Measurements from ENCODE around the gene BCAP31. TPM values are rescaled to one million over a fixed set of nuclear protein-coding genes. Genes with fewer than 3 reads are reported as not detected.
"Not testable (repeated sequence)": the region's sequence is repeated elsewhere in the genome, so short reads cannot be mapped to it uniquely, and the experiment has no call there.

BCAP31 gene
- total RNA-seq, 1 experiment from 2014 or later: 387 TPM

DNA sequence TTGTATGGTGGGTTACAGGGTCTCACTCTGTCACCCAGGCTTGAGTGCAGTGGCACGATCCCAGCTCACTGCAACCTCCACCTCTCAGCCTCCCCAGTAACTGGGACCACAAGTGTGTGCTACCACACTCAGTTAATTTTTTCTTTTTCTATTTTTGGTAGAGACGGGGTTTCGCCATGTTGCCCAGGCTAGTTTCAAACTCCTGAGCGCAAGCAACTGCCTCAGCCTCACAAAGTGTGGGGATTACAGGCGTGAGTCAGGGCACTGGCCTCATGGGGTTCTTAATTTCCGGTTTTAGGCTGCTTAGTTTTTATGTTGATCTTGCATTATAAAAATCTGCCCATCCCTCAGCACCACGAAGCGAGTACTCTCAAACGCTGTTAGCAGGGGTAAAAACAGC lies 6.7 kb downstream of the BCAP31 start:
- DNase-seq (ENCODE audit: low spot score): no peak

DNA sequence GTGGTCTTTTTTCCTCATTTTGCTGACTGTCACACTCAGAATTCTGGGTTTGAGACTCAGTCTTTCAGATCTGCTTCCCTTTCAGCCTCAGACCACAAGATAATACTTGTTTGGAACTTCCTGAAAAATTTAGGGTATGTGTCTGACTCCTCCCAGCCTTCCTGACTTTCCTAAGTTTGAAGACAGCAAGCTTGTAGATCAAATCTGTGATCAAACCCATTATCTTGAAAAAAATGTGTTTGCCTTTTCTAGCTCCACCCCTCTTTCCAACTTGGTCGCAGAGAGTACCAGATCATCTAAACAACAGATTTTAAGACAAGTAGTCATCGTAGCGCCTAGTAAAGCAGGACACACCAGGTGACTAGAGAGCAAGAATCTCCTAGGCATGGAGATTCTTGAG lies 9.9 kb downstream of the BCAP31 start:
- no peak for DNase-seq (ENCODE audit: low spot score)

DNA sequence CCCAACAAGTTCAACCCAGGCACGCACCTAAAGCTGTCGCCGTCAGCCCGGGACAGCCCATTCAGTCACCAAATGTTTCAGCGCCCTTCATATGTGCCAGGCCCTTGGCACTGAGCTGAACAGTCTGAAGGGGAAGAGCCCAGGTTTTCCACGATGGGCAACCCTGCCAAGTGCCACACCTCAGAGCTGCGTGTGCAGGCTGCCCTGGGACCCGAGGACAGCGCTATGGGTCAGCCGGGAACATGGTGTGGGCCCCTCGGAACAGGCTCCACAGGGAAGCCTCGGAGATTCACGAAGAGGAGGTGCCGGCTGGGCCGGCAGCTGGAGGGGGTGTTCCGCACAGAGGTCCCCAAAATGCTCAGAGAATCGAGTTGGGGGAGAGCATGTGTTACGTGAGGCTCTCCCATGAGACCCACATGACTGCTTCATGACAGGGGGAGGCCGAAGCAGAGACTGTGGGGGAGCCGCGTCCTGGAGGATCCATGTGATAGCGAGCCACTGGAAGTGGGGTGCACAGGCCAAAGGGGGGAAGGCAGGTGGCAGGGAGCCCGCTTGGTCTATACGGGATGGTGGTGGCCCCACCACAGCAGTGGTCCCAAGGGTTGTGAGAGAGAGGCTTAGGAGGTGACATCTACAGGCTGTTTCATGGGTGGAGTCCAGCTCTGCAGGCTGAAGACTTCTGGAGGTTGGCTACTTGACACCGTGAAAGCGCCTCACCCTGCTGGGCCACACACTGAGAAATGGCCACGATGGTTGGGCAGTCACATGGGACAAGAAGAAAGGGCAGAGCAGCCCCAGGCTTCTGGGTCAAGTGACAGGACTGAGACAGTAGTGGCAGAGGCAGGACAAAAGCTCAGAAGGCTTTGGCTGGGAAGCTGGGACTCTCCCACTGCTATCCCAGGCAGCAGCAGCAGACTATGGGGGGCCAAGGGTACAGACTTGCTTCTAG lies 14.2 kb downstream of the BCAP31 start:
- no peak for DNase-seq (ENCODE audit: low spot score)

DNA sequence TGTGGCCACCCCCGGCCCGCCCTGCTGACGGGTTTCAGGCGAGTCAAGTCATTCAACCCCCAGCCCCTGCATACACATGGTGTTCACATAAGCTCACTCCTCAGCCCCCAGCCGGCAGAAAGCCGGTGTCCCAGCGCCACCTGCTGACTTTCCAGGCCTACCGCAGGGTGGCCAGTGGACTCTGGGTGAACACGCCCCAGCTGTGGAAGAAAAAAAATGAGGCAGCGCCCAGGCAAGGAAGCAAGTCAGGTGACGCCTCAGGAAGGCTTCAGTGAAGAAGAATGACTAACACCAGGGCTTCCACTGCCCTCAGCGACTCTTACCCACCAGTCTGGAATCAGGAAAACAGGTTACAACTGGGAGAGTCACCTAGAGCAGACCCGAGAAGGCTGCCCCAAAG lies 15.8 kb downstream of the BCAP31 start:
- peak; percentile 96 for DNase-seq (ENCODE audit: low spot score)

DNA sequence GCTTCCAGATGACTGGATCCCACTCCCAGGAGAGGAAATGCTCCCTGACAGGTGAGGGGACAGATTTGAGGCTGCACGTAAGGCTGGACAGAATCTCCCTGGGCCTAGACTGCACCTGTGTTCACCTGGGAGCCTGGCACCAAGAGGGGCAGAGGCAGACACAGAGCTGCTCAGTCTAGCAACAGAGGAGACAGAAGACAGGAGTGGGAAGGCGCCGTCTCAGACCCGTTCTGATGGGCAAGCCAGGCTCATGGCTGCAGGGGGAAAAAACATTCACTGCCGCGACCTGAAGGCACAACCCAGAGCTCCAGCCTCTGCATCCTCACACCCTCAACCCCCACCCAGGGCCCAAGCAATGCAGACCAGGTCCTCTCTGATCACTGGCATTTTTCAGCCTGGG lies 16.8 kb downstream of the BCAP31 start:
- DNase-seq (ENCODE audit: low spot score): no peak

DNA sequence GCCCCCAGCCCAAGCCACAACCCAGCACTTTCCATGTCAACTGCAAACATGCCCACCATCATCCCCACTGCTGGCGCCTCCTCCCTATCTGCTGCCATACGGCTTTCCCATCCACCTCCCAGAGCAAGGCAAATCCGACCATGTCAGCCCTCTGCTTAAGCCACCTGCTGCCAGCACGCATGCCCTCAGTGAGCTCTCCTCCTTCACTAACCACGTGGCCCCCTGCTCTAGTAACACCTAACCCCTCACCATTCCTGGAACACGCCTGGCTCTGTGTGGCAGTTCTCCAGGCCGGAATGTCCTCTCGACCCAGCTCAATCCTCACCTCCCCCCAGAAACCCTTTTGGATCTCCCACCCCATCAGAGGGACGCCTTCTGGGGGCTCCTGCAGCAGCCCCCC lies 17.4 kb downstream of the BCAP31 start:
- DNase-seq (ENCODE audit: low spot score): no peak

DNA sequence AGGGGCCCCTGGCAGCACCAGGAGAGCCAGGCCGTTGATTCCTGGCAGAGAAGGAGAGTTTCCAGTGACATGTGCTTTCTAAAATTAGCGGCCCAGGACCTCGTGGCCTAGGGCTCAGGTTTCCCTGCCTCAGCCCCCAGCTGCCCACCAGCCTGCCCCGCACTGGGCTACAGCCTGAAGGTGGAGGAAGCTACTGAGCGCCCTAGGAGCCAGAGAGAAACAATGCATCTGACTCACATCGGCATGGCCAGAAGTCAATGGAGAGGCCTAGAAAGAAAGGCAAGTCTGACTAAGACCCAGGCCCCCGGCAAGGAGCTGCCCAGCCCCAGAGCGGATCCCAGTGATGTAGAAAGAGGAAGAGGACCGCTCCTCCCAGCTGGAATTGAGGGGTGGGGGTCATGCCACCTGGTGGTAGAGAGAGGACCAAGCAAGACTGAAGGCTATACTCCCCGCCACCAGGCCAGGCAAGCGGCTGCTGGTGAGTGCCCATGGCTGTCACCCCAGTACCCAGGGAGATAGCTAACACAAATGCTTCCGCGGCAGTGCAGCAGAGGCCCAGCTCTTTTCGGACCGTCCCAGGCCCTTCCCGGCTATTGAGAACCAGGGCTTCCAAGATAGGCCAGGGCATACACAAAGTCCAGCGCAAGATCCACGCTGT lies 18.7 kb downstream of the BCAP31 start:
- not testable (repeated sequence) for DNase-seq (ENCODE audit: low spot score)

DNA sequence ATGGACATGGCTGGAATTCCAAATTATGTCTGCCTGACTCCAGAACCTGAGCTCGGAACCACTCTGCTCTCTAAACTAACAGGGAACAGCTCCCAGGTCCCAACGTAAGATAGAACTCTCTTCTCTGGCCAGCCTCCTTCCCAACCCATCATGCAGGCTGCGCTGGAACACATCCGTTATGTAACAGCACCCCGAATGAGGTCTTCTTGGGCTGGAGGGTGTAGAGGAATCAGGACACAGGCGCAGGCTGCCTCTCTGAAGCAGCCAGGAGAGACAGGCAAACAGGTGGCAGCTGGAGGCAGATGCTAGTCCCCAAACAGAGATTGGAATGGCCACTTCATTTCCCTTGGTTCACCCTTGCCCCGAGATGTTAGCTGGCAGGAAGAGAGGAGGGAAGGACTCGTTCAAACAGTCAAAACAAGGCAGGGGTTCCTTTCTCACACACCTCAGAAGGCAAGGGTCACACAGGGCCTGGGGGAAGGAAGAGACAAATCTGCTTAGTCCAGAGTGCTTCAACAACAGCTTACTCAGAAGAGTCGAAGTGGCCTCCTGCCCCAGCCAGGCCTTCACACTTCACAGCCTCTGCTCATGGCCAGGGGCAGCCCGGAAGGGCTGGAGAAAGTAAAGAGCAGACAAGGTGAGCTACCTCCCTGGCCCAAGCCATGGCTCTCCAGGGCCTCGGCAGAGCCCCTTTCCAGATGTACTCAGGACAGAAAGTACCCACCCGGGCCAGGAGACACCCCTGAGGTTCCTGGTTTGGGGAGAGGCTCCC lies 19.4 kb downstream of the BCAP31 start:
- DNase-seq (ENCODE audit: low spot score): not testable (repeated sequence)

DNA sequence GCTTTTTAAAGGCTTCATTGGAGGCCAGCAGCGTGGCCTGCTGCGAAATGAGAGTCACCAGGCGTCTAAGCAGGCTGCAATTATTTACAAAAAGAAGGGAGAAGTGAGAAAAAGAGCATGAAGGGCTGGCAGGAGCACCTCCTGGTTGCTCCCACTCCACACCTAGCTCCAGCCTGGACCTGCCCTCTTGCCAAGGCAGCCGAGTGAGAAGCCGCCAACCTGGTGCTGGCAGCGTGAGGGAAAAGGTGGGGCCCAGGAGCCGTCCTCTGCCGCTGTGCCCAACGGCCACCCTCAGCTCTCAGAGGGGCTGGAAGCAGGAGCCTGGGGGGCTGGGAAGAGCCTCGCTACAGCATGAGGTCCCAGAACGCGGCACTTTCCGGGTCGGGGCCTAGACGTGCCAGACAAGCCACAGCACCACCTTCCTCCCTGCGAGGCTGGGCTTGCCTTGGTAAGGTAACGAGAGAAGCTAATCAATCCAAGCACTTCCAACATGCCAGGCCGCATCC lies 20.1 kb downstream of the BCAP31 start:
- no peak for DNase-seq (ENCODE audit: low spot score)

DNA sequence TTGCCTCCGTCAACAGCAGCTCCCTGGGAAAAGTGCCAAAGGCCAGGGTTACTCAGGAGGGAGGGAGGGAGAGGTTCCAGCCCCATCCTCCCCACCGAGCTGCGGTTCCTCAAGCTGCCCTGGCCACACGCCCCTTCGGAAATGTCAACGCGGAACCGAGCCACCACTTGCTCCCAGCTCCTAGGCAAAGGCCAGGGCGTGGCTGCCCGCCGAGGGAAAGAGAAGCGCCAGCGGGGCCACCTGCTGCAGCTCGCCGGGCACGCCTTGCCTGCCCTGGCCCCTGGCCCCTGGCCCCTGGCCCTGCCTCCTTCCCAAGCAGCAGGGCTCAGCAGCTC lies 21.2 kb downstream of the BCAP31 start:
- DNase-seq (ENCODE audit: low spot score): peak; percentile 74

DNA sequence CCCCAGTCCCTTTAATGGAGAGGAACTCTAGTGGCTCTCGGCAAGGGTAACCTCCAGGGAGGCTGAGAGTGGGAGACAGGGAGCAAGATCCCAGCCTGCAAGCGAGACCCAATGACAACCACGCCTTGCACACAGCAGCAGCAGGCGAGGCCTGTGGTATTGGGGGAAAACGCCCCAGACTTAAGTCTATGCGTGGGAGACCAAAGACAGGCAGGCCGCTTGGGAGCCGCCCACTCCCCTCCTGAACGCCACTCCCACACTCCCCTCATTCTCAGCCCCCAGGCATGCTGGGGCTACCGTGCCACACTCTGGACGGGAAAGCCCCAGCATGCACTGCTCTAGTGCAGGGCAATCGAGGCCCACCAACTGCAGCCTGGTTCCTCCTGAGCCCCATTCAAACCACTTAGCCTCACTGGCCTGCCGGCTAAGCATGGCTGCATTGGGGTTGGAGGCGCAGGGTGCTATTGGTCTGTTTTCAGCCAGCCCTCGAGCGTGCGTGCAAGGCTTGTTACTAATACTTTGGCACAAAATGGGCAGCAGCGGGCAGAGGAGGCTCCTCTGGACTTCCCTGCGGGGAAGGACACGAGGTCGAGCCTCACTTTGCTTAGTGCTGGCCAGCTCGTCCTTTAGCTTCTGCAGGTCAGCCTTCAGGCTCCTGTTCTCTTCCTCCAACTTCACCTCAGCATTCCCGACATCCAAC lies 21.7 kb downstream of the BCAP31 start:
- DNase-seq (ENCODE audit: low spot score): no peak

DNA sequence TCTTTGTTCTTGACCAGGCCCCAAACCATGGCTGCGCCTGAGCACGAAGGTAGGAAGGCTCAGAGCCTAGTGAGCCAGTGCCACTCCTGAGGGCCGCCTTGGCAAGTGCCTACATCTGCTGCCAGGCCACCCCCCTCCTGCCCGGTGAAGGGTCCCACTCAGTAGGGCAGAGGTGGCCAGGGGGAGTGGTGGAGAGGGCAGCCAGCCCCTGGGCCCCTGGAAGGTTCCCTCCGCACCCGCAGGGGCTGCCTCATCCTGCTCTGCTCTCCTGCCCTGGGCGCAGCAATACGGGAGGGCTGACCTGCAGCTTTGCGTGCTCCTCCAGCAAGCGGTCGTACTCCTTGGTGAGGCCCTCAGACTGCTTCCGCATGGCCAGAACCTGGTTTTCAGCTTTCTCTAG lies 22.5 kb downstream of the BCAP31 start:
- no peak for DNase-seq (ENCODE audit: low spot score)

DNA sequence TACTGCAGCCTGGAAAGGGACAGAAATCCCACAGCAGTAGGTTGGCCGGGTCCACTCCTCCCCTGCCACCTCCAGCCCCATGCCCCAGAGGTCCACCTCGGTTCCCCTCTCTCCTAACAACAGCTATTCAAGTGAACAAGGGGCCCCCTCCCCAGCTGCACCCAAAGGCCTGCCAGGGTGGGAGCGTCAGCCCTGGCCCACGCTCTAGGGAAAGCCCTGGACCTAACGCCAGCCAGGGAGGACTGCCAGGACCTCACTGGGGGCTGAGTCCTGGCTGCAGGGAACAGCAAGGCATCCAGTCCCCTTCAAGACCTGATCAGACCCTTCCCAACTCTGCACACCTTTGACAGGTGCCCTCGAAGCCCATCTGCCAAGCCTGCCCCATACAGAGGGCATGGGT lies 23.2 kb downstream of the BCAP31 start:
- no peak for DNase-seq (ENCODE audit: low spot score)

DNA sequence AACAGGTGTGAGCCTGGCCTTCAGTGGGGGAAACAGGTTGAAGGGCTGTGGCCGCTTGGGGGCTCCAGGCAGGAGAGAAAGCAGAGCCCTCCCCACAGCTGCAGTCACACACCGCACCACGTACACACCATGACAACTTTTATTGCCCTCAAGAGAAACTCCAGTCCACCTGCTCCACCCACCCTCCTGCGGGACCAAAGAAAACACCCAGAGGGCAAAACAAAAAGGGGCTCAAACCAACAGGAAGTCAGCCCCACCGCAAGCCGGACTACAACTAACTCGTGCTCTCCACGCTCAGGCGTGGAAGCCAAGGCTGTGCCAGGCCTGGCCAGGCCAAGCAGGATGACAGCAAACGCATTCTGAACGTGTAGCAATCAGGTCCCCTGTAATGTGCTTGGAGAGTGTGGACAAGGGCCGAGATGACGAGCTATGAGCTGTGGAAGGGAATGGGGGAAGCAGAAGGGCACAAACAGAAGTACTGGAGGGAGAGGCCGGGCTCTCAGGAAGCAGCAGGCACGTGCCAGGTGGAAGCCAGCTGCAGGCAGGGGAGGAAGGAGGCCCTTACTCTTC lies 23.7 kb downstream of the BCAP31 start:
- no peak for DNase-seq (ENCODE audit: low spot score)

DNA sequence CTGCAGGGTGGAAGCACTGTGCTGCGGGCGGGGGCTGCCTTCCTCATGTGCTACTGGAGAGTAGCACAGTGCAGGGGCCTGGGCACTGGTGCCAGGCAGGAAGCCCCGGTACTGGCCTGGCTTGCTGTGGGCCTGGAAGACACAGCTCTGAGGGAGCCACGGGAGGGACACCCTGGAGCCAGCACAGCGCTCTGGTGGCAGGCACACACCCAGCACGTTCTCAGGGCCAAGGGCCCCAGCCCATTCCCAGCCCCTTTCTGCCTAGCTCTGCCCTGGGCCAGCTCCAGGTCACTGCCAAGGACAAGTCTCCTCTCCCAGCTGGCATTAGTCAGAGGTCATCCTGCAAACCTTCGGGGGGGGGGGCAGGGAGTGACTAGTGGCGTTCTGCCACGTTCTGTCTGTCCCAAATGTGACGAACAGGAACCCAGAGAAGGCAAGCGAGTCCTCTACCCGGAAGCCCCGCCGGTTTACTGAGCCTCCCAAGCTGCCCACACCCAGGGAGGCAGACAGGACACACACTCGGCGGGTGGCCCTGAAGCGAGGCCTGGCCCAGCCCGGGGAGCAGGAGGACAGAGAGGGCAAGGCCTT lies 24.3 kb downstream of the BCAP31 start:
- DNase-seq (ENCODE audit: low spot score): peak; percentile 36

DNA sequence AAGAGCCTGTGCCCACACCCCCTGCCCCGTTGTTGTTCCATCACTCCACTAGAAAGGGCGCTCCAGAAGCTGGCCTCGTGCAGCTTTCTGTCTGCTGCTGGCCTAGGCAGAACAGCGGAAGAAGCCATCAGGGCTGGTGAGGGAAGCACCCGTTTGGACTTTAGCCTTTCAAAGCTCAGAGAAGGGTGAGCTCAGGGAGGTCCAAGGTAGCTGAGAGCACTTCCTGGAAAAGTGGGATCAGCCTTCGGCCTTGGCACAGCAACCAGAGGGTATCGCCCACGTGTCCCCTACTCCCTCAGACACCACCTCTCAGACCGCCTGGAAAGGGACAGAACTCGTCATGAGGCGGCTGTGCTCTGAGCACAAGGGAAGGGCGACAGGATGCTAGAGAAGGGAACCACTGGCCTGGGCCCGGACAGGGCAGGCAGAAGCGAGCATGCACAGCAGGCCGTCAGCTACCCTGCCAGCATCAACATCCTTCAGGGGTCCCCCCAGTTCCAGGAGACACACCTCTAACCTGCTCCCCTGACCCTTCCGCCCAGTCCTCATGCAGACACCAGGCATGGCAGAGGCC lies 24.9 kb downstream of the BCAP31 start:
- DNase-seq (ENCODE audit: low spot score): peak; percentile 81

DNA sequence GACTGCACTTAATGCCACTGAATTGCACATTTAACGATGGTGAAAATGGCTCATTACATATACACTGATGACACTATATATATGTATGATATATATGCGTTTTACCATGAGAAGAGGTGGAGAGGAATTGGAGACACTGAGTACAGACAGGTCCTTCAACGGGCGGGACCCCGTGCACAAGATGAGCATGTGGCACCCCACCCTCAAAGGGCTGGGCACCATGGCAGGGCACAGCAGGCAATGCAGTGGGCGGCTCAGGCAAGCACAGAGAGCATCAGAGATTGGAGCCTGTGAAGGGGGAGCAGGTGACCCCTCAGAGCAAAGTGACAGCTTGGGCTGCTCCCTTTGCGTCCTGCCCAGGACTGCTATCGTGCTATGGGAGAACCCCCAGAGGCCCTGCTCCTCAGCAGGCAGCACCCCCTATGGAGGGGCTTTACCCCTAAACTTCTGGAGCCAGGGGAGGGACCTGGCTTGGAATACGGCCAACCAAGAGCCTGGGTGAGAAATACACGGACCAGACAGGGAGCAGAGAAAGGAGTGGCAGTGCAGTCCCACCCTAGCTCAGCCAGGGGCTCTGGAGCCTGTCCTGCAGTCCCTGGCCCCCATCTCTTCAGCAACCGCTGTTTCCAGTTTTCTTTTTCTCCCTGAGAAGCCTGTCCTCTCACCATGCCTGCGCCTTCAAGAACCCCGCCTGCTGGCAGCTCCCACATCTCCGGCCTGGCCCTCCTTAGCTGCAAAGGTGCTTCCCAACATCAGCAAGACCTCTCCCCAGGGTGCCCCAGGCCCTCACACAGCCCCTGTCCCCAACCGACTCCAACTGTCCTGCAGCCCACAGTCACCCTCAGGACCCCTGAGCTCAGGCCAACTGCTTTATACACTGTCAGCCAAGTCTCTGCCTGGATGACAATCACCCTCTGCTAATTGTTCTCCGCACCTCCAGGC lies 26.0 kb downstream of the BCAP31 start:
- DNase-seq (ENCODE audit: low spot score): no peak

DNA sequence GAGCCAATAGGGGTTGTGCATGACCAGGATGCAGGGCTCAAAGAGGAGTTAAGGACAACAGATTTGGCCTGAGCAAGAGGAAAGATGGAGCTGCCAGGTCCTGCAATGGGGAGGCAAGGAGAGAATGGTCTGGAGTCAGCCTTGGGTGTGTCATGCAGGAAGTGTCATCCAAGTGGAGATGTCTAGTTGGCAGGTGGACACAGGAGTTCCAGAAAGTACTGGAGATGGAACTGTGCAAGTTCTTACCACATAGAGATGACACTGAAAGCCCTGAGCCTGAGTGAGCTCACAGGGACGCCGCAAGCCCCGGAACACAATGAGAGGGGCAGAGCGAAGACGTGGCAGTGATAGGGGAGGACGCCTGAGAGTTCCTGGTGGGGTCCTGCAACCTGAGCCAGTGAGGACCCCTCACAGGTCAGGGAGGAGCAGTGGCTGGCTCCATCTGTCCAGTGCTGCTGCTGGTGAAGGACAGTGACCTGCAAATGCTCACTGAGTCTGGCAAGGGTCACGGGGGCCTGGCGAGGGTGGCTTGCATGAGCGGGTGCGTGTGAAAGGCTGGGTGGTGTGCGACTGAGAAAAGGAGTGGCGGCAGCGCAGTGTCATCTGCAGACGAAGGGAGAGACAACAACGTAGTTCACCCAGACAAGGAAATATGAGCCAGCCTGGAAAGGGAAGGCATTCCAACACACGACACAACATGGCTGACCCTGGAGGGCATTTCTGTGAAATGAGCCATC lies 27.0 kb downstream of the BCAP31 start:
- DNase-seq (ENCODE audit: low spot score): not testable (repeated sequence)

DNA sequence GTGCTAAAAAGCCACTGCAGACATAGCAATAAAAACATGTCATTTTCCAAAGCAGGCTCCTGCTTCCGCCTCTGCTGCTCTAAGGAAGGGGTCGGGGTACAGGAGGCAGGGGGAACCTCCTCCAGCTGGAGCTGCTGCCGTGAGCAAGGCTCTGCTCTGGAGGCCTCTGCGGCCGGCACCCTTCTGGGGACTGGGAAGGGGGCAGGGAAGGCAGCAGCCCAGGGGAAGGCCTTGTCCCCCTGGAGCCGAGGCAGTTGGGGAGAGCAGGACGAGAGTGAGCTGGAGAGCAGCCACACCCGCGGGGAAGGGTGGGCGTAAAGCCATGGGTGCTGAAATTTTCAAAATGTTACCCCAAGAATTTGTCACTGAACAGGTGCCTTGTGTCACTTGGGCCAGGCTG lies 27.6 kb downstream of the BCAP31 start:
- DNase-seq (ENCODE audit: low spot score): not testable (repeated sequence)

Data from HT-29 (cell line).